HUDEP-2 (cell line): Measurements from ENCODE around the gene ABLIM2.

Experiments
- DNase-seq, 76 experiments: peaks; one replicate each; lab custom pipeline; 2025; ENCODE audit not compliant: unreplicated experiment in 76 of 76; lab: John Stamatoyannopoulos, UW

ABLIM2 gene

DNA sequence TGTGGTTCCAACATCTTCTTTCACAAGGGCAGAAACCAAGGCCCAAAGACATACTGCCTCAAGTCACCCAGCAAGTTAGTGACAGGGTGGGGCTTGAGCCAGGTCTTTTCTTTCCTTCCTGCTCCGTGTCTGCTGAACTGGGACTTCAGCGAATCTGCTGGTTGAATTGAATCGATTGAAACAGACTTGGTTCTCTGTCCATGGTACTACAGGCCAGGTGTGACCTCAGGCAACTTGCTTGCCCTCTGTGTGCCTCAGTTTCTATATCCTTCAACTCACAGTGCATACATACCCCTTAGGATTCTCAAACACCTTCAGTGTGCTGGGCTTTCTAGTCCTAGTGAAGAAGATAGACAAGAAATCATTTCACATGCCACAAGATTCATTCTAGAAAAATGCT lies 2.0 kb upstream of the ABLIM2 start:
- DNase-seq, result no peak

DNA sequence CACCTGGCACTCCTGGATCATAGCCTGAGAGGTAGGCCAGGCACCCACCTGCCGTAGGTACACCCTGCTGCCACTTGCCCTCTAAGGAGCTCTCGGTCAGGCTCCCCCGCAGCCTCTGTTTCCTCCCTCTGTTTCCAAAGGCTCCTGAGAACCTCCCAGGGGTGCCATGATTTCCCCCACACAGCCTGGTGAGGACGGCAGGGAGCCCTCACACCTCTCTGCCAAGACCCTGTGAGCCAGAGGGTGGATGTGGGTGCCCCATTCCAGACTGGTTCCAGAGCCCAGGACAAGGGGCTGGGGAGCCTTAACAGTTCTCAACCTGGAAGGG lies 1.6 kb upstream of the ABLIM2 start:
- DNase-seq, result no peak

DNA sequence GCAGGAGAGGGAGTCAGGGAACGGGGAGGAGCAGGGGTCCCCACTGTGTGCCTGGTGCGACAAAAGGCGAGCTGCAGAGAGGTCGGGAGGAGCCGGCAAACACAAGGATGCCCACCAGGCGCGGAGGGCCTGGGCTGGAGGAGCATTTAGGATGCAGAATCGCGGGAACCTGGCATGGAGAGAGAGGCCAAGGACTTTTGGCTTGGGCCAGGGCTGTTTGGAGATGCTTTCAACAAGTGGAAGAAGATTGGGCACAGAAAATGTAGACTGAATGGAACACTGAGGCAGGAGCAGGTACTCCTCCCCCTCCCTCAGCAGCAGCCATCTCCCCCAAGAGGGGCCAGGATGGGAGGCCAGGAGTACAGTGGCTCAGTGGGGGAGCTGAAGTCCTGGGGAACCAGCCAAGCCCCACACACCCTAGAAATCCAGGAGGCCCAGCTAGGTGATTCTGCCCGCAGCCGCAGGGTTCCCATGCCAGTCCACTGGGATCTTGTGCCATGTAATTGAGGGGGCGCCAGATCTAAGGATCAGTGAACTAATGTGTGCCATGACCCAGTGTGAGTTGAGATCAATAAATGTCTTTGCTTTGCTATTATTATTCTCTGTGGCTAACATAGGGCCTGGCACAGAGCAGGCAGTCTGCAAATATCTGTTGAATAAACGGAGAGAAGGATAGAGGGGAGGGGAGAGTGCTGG lies 1.1 kb upstream of the ABLIM2 start:
- DNase-seq, result no peak

DNA sequence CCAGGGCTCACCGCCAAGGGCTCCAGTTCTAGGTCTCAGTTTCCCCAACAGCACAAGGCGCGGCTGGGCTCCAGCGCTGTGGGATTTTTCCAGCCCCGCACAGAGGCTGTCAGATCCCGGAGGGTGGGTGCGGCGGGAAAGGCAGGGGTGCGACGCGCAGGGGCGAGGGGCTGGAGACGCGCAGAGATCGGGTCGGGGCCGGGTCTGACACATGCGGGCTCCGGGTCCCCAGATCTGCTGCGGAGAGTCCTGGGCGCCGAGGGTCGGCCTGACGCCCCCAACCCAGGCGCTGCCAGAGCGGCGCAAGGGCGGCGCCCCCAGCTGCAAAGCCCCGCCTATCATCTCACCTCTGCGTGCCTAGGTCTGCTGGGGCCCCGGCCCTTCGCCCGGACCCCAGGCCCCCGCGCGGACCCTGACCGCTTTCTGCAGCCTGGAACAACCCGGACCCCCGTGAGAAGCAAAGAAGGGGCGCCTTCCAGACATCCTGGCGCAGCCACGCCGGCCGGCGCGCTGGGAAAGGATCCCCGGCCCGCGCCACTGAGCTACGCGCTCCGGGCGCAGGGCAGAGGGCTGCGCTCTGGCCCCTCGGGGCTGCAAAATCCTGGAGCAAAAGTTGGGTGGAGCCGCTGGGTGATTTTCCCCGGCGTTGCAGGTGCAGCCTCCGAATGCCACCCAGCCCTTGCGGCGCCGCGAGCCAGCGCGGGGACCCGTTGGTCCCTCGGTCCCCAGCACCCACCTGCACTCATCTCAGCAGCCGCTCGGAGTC lies 486 bp downstream of the ABLIM2 start:
- DNase-seq, result no peak

DNA sequence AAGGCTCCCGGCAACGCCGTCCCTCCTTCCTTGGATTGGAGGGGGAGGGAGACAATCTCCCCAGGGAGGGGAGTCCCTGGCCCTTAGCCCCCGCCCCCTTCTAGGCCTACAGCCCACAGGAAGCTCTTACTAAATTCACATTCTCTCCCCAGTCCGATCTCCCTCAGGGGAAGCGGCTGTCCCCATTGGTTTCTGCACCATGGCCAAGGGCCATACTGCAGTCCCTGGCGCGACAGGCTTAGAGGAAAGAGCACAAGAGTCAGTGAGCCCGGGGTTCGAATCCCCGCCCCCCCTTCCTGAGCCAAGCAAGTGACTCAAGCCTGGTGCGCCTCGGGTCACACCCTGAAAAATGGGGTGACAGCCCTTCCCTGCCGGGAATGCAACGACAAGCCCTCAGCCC lies 1.1 kb downstream of the ABLIM2 start:
- DNase-seq, result no peak

DNA sequence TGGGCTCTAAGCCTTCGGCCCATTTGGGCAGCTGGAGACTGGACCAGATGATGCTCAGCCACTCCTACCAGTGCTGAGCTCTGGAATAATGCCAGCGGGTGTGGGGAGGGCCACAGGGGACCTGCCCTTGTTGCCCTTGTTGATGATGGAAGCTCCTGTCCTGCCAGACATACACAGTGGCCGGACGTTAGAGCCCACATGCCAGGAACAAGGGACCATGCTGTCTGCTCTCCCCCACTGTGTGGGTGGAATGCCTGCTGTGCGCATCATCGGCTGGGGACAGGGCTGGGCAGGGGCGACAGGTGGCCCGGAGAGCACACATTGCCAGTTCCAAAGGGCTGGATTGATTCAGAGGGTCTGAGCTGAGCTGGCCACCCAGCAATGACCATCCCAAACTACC lies 2.0 kb downstream of the ABLIM2 start:
- no peak for DNase-seq

DNA sequence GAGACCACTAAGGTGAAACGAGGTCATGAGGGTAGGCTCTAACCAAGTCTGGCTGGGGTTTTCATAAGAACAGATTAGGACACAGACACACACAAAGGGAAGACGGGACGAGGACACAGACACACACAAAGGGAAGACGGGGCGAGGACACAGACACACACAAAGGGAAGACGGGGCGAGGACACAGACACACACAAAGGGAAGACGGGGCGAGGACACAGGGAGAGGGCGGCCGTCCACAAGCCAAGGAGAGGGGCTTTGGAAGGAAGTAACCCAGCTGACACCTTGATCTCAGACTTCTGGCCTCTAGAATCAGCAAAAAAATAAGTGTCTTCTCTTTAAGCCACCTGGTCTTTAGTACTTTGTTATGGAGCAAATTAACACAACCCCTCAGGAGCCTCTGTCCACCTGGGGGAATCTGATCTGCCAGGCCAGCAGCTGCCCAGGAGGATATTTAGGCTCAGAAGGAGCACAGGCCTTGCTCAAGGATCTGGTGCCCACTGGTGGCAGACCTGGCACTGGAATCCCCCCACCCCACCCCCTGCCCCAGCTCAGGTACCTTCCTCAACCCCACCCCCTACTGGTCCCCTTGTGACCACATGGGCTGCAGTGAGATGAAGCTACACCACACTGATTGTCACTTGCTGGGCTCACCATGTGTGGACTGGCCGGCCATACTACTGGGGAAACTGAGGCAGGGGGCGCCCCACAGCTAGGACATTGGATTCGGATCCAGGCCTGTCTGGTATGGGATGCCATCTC lies 2.8 kb downstream of the ABLIM2 start:
- no peak for DNase-seq

DNA sequence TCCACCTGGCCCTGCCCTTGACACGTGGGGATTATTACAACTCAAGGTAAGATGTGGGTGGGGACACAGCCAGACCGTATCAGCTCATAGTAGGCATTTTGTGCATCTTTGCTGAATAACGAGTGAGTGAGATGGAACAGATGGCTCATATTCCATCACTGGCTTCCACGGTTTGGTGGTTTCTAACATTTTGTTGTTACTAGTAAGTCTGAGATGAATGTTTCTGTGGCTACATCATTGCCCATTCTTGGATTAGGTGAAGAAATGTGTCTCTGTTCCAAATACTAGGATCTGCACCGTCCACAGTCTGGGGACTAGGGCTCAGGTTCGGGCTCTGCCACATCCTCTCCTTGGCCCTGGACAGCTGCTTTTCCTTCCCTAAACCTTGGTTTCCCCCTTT lies 3.6 kb downstream of the ABLIM2 start:
- DNase-seq, result no peak

DNA sequence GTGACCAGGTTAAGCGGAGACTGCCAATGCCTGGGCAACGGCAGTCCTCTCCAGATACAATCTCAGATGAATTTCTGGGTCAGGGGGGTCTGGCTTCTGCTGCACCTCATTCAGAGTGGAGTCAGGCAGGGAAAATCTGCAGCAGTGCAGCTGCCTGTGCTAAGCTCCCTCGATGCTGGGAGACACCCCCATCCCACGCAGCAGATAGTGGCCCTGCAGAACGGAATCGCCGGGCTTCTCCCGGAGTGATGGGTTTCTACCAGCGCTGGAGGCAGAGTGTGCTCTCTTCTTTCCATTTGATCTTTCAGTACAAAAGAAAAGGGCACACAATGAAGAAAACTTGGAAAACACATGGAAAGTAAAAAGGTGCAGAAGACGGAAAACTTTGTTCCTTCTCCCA lies 5.2 kb downstream of the ABLIM2 start:
- no peak for DNase-seq

DNA sequence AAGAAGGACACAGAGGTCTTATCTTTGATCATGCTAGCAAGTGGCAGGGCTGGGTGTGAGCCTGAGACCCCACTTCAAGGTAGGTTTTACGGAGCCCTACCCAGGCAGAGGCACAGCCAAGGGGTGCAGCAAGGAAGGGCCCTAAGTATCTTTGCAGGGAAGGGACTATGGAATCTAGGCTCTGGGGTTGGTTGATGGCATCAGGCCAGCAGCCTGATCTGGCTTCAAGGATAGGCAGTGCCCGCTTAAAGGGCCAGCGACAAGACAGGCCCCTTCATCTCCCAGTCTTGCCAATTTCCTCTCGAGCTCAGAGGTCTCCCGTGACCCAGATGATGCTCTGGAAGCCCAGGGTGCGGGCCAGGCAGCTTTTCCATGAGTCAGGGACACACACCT lies 5.8 kb downstream of the ABLIM2 start:
- no peak for DNase-seq

DNA sequence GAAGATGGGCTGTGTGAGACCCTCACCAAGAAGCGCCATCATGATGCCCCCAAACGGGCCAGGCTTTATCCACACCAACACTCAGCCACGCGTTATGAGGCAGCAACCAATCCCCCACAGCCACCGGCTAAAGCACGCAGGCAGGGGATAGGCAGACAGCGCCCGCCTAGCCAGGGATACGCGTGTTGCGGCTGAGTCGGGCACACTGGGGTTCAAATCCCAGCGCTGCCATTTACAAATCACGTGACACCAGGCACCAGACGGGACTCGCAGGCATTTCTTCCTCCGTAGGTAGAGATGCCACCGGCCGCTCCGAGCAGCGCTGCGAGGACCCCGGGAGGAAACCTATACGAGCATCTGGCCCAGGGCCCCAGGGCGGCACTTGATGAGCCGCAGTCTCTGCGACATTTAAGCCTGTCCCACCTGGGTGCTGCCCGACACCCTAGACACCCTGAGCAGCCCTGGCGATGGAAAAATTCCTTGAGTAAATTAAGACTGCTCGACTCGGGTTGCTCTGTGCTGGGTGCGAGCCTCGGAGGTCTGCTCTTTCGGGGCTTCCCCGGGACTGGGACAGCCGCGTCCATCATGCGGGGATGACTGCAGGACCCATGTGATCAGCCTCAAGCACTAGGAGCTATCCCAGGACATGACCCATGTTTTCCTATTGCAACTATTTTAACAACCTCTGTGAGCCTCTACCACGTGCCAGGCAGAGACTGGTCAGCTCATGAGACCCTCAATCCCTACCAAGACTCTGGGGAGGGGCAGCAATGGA lies 6.3 kb downstream of the ABLIM2 start:
- no peak for DNase-seq

DNA sequence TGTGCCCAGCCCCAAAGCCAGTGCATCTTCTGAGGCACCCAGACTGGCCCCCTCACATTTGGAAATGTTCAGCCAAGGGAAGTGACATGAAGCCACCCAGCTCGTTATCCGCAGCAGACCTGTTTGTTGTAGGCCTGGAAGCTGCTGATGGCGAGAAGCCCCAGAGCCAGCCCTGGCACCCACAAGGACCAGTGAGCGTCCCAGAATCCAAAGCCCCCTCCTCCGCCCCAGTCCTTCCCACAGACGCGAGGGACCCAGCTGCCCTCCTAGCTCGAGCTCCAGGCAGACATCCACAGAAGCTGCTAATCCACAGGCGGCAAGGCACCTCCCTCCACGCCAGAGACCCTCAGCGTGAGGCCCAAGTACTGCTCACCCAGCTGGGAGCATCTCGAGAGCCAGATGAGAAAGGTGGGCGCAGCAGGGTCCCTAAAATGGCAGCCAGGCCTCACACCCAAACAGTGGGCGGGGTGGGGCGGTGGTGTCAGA lies 7.4 kb downstream of the ABLIM2 start:
- DNase-seq, result no peak

DNA sequence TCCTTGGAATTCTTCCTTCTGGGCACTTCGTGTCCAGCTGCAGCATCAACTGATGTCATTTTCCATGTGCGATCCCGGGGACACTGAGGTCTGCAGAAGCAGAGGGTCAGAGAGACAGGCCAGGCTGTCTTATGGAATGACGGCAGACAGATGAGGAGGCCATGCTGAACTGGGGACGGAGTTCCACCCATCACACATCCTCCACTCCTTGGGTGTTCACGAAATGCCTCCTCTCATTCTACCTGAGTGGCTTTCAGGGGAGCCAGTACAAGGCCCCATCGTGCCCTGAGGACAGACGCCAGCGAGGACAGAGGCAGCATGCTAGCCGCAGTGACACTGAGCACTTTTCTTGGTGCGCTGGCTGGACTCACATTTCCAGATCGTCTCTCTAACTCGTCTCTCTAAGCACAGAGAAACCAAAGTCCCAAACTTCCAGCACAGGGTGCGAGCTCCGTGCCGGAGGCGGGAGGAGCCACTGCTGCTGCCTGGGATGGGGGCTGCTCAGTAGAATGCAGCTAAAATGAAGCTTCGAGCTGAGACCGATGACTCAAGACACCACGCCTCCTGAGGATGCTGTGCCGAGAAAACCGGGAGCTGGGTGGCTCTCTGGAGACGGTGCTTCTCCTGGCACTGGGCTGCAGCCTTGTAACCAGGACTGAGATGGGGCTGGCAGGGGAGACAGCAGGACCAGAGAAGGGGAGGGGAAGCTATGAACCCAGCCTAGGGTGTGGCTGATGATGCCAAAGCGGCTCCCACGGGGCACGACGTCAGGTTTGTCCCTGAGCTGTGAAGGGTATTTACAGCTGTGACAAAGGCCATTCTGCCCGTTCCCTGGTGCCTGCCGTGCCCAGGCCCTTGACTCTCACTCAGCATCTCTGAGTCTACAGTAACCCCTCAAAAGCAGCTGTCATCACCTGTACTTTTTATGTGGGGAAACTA lies 8.2 kb downstream of the ABLIM2 start:
- DNase-seq, result no peak

DNA sequence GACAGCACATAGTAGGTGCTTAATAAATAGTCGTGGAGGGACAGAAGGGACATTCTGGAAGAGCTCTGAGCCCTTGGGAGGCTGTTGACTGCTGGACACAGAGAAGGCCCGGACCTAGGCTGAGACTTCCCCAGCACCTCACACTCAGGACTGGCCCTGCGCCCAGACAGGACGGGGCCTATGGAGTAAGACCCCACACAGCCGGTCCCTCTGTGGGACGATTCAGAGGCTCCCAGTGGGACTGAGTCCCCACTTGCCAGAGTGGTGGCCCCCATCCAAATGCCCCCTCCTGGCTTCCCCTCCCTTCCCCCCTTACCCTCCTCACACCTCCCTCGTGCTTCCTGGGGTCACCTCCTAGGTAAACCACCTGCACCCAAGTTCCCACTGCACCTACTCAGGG lies 8.9 kb downstream of the ABLIM2 start:
- no peak for DNase-seq

DNA sequence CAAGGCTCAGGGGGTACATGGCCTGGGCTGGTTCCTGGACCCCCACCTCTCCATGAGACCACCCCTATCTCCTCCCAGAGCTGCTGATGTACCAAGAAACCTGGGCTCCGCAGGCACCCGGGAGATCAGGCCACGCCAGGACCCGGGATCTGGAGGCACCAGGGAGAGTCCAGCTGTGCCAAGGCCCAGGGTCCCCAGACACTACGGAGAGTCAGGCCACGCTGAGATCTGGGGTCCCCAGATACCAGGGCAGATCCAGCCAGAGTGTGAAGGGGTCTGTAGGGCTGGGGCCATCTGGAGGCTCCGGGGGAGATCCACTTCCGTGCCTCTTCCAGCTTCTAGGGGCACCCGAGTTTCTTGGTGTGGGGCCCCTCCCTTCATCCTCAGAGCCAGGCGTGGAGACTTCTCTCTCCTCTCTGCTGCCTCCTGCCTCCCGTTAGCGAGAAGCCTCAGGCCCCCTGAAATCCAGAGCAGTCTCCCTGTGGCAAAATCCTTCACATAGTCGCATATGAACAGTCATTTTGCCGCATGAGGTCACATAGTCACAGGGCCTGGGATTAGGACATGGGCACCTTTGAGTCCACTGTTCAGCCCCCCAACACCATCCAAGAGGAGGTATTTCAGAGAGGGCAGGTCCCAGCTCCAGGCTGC lies 9.7 kb downstream of the ABLIM2 start:
- no peak for DNase-seq

DNA sequence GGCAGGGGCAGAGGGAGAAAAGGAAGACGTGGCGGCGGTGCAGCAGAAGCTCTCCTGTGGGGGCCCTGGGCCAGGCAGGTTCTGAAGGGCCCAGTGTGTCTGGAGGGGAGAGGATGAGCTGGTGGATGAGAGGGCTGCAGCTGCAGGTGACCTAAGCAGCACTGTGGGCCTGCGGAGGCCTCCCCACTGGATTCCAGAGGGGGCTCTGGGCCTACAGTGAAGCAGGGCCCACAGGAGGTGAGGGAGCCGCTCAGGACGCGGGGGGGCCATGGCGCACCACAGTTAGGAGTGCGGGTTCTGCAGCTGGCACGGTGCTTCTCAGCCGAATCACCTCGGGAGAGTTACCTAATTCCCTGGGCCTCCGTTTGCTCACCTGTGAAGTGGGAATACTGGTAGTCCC lies 10.5 kb downstream of the ABLIM2 start:
- DNase-seq, result no peak

DNA sequence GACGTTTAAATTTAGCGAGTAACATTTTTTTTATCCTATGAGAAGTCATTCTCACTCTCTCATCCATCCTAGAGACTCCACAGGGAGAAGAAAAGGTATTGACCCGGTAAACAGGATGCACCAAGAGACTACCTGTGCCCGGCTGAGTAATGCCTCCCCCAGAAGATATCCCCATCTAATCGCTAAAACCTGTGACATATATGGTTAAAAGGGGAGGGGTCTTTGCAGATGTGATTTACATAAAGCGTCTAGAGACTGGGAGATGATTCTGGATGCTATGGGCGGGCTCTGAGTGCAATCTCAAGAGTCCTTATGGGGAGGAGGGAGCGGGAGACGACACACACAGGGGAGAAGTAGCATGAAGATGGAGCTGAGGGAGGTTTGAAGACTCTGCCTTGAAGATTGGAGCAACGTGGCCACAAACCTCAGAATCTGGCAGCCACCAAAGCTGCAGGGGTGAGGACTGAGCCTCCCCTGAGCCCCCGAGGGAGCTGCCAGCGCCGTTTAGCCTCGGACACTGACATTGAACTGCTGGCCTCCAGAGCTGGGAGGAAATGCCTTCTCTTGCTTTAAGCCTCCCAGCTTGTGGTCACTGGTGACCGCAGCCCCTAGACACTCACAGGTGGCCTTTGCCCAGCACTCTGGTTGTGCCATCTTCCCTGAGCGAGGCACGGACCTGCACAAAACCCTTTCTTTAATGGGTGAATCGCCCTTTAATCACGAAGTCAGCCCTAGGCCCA lies 11.2 kb downstream of the ABLIM2 start:
- DNase-seq, result no peak

DNA sequence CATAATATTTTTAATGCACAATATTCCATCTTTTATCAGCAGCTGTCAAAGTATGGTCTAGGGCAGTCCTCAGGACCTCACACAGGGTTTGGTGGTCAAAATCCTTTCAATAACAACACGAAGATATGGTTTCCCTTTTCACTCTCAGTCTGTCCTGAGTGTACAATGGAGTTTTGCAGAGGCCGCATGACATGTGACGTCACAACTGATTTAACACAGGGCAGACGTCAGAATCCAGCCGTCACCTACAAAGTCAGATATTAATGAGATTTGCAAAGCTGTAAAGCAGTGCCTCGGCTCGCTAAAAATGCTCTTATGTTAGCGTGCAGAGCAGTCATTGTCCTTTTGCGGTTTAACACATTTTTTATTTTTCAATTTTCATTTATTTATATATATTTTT lies 12.5 kb downstream of the ABLIM2 start:
- DNase-seq, result no peak

DNA sequence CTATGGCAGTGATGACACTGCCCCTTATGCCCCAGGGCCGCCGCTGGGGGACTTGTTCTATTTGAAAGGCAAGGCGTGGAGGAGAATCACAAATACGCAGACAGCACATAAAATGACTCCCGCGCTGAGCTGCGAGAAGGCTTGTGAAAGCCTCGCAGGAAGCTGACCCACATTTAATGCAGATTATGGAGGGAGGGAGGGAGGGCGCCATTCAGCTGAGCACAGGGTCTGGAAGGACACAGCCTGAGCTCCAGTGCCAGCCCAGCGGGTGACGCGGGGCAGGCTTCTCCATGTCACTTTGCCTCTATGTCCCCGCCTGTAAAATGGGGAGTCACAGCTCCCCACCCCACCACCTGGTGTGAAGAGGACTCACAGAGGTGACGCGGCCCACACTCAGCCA lies 14.3 kb downstream of the ABLIM2 start:
- no peak for DNase-seq
